Measurements from ENCODE around the gene TLE5. TPM values are rescaled to one million over a fixed set of nuclear protein-coding genes. Genes with fewer than 3 reads are reported as not detected.

TLE5 gene
- polyA plus RNA-seq, 3 donors, result 27.5 to 309 (median 34.4) TPM

GRCh38 chr19:3007975-3008374, 54.3 kb downstream of the TLE5 start:
- H3K9me3 ChIP-seq (replicated peaks in 1 of 2; ENCODE audit: control insufficient read depth in 1 of 2, insufficient read depth in 1 of 2, low read length in 2 of 2), result no peaks in the 10 kb centered on the region
- Mint-ChIP-seq H3K36me3 (no peaks in the 10 kb centered on the region), H3K4me3 (no peak overlapping the region), H3K9me3 (peaks cover 0 to 6% (median 0%) of the 10 kb centered on the region in 7 donors), H3K4me1 (no peaks in the 10 kb centered on the region), H3K27ac (no peak overlapping the region), H3K27me3 (ENCODE audit: low read depth in 3 of 3) (peaks cover 5 to 20% (median 9%) of the 10 kb centered on the region in 3 donors)
- no peaks in the 10 kb centered on the region for H3K36me3 ChIP-seq (replicated peaks in 1 of 2; ENCODE audit: control insufficient read depth in 1 of 2, insufficient read depth in 2 of 2, low read length in 2 of 2)
- intact Hi-C loops (cut with micrococcal nuclease), result no loop called here
- WGBS (ENCODE audit: insufficient coverage), result 87% methylated on average over 5 of the region's 9 CpGs
- H3K4me3 ChIP-seq (replicated peaks in 1 of 3; ENCODE audit: low read depth in 2 of 3, low read length in 3 of 3), result no peak overlapping the region
- no peak overlapping the region for H3K27ac ChIP-seq (ENCODE audit: low read depth in 1 of 2, low read length in 2 of 2)
- DNase-seq, result no peak
- TF ChIP-seq, protein P1, sequence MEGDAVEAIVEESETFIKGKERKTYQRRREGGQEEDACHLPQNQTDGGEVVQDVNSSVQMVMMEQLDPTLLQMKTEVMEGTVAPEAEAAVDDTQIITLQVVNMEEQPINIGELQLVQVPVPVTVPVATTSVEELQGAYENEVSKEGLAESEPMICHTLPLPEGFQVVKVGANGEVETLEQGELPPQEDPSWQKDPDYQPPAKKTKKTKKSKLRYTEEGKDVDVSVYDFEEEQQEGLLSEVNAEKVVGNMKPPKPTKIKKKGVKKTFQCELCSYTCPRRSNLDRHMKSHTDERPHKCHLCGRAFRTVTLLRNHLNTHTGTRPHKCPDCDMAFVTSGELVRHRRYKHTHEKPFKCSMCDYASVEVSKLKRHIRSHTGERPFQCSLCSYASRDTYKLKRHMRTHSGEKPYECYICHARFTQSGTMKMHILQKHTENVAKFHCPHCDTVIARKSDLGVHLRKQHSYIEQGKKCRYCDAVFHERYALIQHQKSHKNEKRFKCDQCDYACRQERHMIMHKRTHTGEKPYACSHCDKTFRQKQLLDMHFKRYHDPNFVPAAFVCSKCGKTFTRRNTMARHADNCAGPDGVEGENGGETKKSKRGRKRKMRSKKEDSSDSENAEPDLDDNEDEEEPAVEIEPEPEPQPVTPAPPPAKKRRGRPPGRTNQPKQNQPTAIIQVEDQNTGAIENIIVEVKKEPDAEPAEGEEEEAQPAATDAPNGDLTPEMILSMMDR (IDR thresholded peaks at IDR 0.05), result no peak
- no peaks in the 10 kb centered on the region for H3K27me3 ChIP-seq (ENCODE audit: control insufficient read depth in 2 of 2, insufficient read depth in 2 of 2, low read length in 2 of 2)
- H3K79me2 ChIP-seq (ENCODE audit: insufficient read depth, low read length), result no peaks in the 10 kb centered on the region
- H2AFZ ChIP-seq (ENCODE audit: insufficient read depth, low read depth, low read length, poor library complexity, severe bottlenecking), result no peak overlapping the region
- no peaks in the 10 kb centered on the region for H4K20me1 ChIP-seq (ENCODE audit: insufficient read depth, low read length)
- H3K9ac ChIP-seq (ENCODE audit: insufficient read depth, low read length, poor library complexity, severe bottlenecking), result no peak overlapping the region
- no peaks in the 10 kb centered on the region for H3K4me1 ChIP-seq (ENCODE audit: control insufficient read depth in 1 of 2, insufficient read depth in 2 of 2, low read length in 2 of 2)
- no peak overlapping the region for H3K4me2 ChIP-seq (replicated peaks; ENCODE audit: extremely low read depth, low read length, poor library complexity, severe bottlenecking)

DNA sequence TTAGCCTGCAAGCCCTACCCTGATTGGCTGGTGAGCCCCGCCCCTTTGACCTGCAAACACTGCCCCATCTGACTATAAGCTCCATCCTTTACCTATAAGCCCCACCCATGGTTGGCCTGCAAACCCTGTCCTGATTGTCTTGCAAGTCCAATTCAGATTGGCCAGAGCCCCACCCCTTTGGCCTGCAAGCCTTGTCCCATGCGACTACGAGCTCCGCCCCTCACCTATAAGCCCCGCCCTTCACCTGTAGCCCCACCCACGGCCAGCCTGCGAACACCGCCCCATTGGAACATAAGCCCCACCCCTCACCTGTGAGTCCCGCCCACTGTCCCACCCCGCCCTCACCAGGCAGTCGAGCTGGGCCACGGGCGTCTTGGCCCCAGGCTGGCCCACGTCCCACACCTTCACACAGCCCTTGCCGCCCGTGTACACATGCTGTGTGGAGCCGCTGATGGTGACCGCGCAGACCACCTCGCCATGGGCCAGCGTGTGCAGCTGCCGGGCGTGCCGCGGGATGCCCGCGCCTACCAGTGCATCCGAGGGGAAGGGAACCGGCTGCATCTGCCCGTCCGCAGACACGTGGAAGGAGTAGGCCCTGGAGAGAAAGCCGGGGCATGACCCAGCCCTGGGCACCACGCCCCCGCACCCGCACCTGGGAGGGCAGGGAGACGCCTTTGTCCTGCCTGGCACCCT, 56.1 kb downstream of the TLE5 start:
- no peak overlapping the region for H3K4me2 ChIP-seq (replicated peaks; ENCODE audit: extremely low read depth, low read length, poor library complexity, severe bottlenecking)
- DNase-seq, result no peak
- H3K27ac Mint-ChIP-seq, result no peak overlapping the region
- no peak overlapping the region for H3K4me3 ChIP-seq (replicated peaks in 1 of 3; ENCODE audit: low read depth in 2 of 3, low read length in 3 of 3)
- no peaks in the 10 kb centered on the region for H3K4me1 Mint-ChIP-seq
- no peak overlapping the region for H3K4me3 Mint-ChIP-seq
- peaks cover 3 to 15% (median 9%) of the 10 kb centered on the region in 3 donors for H3K27me3 Mint-ChIP-seq (ENCODE audit: low read depth in 3 of 3)
- H3K9ac ChIP-seq (ENCODE audit: insufficient read depth, low read length, poor library complexity, severe bottlenecking), result no peak overlapping the region
- H3K36me3 Mint-ChIP-seq, result no peaks in the 10 kb centered on the region
- H3K4me1 ChIP-seq (ENCODE audit: control insufficient read depth in 1 of 2, insufficient read depth in 2 of 2, low read length in 2 of 2), result no peaks in the 10 kb centered on the region
- 85% methylated on average over 29 of the region's 37 CpGs for WGBS (ENCODE audit: insufficient coverage)
- H4K20me1 ChIP-seq (ENCODE audit: insufficient read depth, low read length), result no peaks in the 10 kb centered on the region
- no peaks in the 10 kb centered on the region for H3K27me3 ChIP-seq (ENCODE audit: control insufficient read depth in 2 of 2, insufficient read depth in 2 of 2, low read length in 2 of 2)
- H3K79me2 ChIP-seq (ENCODE audit: insufficient read depth, low read length), result no peaks in the 10 kb centered on the region
- intact Hi-C loops (cut with micrococcal nuclease), result no loop called here
- H3K9me3 Mint-ChIP-seq, result peaks cover 0 to 6% (median 0%) of the 10 kb centered on the region in 7 donors
- no peak overlapping the region for H3K27ac ChIP-seq (ENCODE audit: low read depth in 1 of 2, low read length in 2 of 2)
- H3K36me3 ChIP-seq (replicated peaks in 1 of 2; ENCODE audit: control insufficient read depth in 1 of 2, insufficient read depth in 2 of 2, low read length in 2 of 2), result no peaks in the 10 kb centered on the region
- no peak overlapping the region for H2AFZ ChIP-seq (ENCODE audit: insufficient read depth, low read depth, low read length, poor library complexity, severe bottlenecking)
- TF ChIP-seq, protein P1 (IDR thresholded peaks at IDR 0.05), result no peak
- H3K9me3 ChIP-seq (replicated peaks in 1 of 2; ENCODE audit: control insufficient read depth in 1 of 2, insufficient read depth in 1 of 2, low read length in 2 of 2), result no peaks in the 10 kb centered on the region
